ENCODE data around the gene NCOA7.

Gene NCOA7, protein sequence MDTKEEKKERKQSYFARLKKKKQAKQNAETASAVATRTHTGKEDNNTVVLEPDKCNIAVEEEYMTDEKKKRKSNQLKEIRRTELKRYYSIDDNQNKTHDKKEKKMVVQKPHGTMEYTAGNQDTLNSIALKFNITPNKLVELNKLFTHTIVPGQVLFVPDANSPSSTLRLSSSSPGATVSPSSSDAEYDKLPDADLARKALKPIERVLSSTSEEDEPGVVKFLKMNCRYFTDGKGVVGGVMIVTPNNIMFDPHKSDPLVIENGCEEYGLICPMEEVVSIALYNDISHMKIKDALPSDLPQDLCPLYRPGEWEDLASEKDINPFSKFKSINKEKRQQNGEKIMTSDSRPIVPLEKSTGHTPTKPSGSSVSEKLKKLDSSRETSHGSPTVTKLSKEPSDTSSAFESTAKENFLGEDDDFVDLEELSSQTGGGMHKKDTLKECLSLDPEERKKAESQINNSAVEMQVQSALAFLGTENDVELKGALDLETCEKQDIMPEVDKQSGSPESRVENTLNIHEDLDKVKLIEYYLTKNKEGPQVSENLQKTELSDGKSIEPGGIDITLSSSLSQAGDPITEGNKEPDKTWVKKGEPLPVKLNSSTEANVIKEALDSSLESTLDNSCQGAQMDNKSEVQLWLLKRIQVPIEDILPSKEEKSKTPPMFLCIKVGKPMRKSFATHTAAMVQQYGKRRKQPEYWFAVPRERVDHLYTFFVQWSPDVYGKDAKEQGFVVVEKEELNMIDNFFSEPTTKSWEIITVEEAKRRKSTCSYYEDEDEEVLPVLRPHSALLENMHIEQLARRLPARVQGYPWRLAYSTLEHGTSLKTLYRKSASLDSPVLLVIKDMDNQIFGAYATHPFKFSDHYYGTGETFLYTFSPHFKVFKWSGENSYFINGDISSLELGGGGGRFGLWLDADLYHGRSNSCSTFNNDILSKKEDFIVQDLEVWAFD

DNA sequence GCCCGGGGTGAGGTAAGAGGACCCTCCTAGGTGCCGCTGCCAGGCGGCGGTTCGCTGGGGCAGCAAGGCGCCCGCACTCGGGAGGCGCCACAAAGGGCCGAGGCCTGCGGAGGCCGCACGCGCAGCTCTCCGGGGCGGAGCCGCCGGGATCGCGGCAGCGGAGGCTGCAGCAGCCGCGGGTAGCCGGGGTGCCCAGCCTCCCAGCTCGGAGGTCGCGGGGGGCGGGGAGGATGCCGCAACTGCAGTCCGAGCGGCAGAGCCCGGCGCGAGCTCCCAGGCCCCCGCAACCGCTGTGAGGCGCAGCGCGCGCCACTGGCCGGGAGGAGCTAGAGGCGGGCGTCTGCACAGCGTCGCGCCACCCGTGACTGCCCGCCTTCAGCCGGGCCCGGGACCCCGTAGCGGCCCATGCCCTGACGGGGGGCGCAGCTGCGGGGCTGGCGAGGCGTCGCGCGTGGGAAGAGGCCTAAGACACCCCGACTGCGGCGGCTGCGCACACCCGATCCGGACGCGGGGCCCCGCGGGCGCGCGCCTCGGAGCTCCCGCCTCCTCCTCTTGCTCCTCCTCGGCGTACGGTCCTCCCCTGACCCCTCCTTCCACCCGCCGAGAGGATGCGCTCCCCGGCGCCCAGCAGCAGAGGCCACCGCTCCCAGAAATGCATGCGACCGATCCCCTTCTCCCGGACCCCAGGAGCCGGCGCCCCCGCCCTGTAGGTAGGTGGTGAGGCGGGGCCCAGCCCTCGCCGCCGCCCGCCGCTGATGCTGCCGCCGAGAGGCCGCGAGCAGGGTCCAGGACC lies at the start of gene NCOA7:
Gene NCOA7 (plus strand): TSS at position 603 of the 793 bp plus-strand sequence. CDS start 24,395 bp downstream, outside the sequence.
- DNase-seq (ENCODE audit: low read depth in 2 of 2): peak; percentile 56 to 72

GRCh38 chr6:125741336-125741735 lies 49.4 kb upstream of the NCOA7 start:
- DNase-seq (ENCODE audit: low read depth in 2 of 2): no peak

GRCh38 chr6:125742024-125742423 lies 48.7 kb upstream of the NCOA7 start:
- DNase-seq (ENCODE audit: low read depth in 2 of 2): no peak

- DNase-seq (ENCODE audit: low read depth in 2 of 2): no peak
Observed at GRCh38 chr6:125742464-125743120, 48.2 kb upstream of the NCOA7 start.

GRCh38 chr6:125743604-125744003 lies 47.2 kb upstream of the NCOA7 start:
- no peak for DNase-seq (ENCODE audit: low read depth in 2 of 2)

DNA sequence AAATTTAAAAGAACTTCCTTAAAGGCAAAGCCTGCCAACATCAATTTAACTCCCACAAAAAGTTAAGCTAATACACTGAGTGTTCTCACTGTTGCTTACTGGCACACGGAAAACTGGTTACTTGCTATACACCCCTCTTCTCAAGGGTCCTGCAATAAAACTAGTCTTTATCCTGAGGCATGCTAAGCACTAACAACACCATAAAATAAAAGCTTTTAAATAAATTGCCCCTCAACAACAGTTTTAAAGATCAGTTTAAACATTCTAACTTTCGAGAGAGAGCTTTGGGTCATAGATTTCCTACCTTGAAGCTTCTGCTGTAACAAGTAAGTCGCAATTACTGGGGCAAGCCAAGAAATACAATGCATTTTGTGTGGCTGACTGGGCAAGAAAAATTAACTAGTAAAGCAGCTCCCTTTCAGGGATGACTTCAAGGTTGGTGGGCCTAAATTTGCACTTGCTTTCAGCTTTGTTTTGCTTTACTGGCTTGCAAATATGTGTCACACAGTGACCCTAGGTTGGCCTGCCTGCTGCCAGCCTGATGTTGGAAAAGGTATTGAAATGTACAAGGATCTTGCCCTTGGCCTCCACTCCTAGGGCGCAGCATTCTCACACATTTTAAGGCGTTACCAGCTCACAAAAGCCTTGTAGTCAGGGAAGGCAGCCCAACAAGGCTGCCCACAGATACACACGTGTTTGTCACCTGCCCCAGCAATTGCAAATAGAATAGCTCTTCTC lies 45.3 kb upstream of the NCOA7 start:
- no peak for DNase-seq (ENCODE audit: low read depth in 2 of 2)

DNA sequence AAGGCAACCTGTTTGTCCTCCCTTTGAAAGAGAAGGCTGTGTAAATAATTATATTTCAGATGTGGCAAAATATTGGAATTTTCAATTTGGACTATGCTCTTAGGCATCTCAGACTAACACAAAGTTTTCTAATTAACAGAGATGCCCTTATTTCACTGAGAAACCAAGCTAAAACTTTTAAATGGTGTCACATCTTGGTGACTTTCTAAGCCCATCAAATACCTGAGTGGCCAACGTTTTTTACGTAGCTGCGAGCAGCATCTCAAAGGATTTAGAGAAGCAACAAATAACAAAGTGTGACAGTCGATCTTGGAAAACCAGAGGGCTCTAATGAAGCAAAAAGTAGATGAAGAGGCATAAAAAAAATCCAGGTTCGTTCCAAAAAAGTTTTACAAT lies 44.7 kb upstream of the NCOA7 start:
- DNase-seq (ENCODE audit: low read depth in 2 of 2): no peak

DNA sequence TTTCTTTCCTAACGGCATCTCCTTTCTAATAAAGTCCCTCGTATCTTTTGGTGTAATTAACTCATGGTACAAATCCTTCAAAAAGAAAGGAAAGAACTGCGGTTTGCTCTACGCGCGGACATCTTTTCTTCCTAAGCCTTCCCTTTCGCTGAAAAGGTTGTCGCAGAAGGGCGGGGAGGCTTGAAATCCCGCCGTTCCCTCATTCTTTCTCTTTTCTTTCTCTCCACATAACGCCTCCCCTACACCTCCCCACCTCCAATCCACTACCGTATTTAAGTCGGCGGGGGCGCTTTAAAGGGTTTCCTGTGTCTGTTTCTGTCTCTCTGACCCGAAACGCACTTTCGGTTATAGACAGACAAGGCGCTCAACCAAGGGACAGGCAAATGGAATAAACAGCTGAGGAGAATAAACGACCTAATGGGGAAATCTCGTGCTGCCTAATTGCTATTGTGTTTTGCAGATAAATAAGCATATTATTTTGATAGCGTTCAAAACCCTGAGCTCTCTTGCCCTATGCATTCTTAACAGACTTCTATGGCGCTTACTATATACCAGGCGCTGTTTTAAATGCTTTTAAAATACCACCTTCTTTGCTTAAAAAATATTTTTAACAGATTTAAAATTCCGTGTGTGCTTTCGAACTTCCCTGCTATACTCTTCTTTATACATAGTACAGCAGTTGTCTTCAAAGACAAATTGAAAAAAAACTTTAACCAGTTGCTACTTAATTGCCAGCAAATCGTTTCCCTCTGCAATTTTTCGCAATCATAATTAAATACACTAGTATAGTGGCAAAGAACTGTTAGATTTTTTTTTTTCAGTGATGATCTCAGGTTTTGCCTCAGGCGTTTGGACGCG lies 43.8 kb upstream of the NCOA7 start:
- DNase-seq (ENCODE audit: low read depth in 2 of 2): peak in 1 of 2 donors; percentile 44

DNA sequence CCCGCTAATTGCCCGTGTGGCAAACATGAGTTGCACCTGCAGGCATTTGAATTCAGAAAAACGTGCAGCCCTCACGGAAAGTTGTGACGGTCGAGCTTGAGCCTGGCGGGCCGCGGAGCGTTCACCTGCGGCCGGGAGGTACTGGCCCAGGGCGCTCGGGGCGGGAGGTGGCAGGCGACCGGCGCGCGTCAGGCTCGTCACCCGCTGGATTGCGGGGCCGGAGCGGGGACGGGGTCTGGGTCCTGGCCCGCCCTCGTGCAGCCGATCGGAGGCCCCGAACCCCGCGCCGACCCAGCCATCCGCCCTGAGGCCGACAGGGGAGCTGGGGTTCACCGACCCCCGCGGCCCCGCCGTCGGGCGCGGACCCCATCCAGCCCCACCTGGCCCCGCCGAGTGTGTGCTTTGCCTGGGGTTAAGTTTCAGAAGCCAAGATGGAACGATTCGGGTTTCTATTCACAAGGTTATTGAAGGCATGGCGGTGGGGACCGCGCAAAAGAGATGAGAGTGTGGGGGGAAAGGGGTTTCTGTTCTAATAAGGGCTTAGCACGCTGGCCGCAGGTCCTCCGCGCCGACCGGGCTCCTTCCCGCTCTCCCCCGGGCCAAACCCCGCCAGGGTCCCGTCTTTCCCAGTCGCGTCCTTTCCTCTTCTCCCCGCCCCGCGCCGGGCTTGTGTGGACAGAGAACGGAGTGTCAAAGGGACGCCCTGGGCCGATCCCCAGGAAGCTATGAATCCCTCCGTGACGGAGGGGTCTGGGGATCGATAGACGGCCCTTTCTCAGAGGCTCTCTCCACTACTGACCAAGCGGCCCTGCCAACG lies 43.0 kb upstream of the NCOA7 start:
- DNase-seq (ENCODE audit: low read depth in 2 of 2): peak in 1 of 2 donors; percentile 2

GRCh38 chr6:125748406-125749172 lies 42.2 kb upstream of the NCOA7 start:
- no peak for DNase-seq (ENCODE audit: low read depth in 2 of 2)

DNA sequence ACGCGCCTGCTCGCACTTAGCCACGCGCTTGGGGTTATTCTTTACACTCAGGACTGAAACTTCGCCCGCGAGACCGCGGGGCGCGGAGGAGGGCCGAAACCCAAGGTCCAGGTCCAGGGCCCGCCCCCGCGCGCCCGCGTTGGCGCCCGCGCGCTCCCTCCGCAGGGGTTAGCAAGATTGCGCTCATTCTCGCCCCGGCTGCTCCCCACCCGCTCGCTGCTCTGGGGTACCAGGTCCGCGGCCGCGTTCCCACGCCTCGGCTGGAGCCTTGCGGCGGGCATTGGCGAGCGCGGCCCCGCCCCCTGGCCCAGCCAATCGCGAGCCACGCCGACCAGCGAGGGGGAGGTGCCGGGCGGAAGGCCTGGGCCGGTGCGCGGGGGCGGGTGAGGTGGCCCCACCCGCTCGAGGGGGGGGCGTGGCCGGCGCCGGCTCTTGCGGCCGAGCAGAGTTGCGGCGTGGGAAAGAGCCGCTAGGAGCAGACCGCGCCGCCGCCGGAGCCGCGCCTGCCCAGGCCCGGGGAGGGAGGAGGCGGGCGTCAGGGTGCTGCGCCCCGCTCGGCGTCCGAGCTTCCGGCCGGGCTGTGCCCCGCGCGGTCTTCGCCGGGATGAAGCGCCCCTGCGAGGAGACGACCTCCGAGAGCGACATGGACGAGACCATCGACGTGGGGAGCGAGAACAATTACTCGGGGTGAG lies 41.4 kb upstream of the NCOA7 start, which contains the start of gene HEY2:
Gene HEY2 (plus strand): TSS at position 460 of the 692 bp plus-strand sequence. CDS start 145 bp downstream, at position 605.
- peak; percentile 79 to 87 for DNase-seq (ENCODE audit: low read depth in 2 of 2)

- no peak for DNase-seq (ENCODE audit: low read depth in 2 of 2)
Observed at GRCh38 chr6:125749865-125750691, 40.7 kb upstream of the NCOA7 start.

GRCh38 chr6:125750692-125751333 lies 39.9 kb upstream of the NCOA7 start:
- DNase-seq (ENCODE audit: low read depth in 2 of 2): no peak

- DNase-seq (ENCODE audit: low read depth in 2 of 2): no peak
Observed at GRCh38 chr6:125751334-125751916, 39.3 kb upstream of the NCOA7 start.

GRCh38 chr6:125752773-125753172 lies 38.0 kb upstream of the NCOA7 start:
- DNase-seq (ENCODE audit: low read depth in 2 of 2): no peak

Measured in stimulated activated CD4-positive, alpha-beta T cell treated with anti-CD3 and anti-CD28 coated beads, Interleukin-4, amount 100 ng/mL, for 48 hours (primary cell).